LNCaP clone FGC (cell line): ENCODE measurements around the gene PRUNE2.

Source experiments
- DNase-seq: peaks from one replicate; pipeline ENCODE4 v3.0.0-alpha.2; 2011; ENCODE audit warnings: low read depth
- H3K4me3 ChIP-seq: 2 replicates; pipeline ENCODE4 v1.5.1; 2011; ENCODE audit warnings: mild to moderate bottlenecking, low read depth, low read length, control low read depth
- TF ChIP-seq, protein P1 (sequence below): IDR thresholded peaks from 2 replicates; pipeline ENCODE4 v1.5.1; 2012; ENCODE audit warnings: mild to moderate bottlenecking; ENCODE audit not compliant: control insufficient read depth, insufficient read depth; ENCODE audit errors: extremely low read depth

The PRUNE2 gene

DNA sequence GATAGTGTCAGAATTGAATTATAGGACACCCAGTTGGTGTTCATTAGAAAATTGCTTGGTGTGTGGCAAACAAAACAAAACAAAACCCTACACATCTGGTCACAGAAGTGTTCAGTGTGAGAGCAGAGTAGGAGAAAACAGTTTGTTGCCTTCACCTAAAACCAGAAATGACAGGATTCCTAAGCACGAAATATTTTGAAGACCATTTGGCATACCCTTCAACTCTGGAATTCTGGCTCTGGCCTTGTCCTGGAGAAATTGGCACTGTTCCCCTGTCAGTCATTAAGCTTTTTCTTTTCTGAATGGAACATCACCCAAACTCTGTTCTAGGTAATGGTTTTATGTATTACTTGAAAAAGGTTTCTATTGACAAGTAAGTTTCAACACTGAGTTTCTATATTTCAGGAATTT lies 251.9 kb downstream of the PRUNE2 start:
- H3K4me3 ChIP-seq = no peak overlapping the region
- no peak for DNase-seq
- TF ChIP-seq, protein P1, sequence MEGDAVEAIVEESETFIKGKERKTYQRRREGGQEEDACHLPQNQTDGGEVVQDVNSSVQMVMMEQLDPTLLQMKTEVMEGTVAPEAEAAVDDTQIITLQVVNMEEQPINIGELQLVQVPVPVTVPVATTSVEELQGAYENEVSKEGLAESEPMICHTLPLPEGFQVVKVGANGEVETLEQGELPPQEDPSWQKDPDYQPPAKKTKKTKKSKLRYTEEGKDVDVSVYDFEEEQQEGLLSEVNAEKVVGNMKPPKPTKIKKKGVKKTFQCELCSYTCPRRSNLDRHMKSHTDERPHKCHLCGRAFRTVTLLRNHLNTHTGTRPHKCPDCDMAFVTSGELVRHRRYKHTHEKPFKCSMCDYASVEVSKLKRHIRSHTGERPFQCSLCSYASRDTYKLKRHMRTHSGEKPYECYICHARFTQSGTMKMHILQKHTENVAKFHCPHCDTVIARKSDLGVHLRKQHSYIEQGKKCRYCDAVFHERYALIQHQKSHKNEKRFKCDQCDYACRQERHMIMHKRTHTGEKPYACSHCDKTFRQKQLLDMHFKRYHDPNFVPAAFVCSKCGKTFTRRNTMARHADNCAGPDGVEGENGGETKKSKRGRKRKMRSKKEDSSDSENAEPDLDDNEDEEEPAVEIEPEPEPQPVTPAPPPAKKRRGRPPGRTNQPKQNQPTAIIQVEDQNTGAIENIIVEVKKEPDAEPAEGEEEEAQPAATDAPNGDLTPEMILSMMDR = no peak

- no peak for DNase-seq
- no peak overlapping the region for H3K4me3 ChIP-seq
- TF ChIP-seq, protein P1 = no peak
These were observed 253.0 kb downstream of the PRUNE2 start for GRCh38 chr9:76652894-76653293.

DNA sequence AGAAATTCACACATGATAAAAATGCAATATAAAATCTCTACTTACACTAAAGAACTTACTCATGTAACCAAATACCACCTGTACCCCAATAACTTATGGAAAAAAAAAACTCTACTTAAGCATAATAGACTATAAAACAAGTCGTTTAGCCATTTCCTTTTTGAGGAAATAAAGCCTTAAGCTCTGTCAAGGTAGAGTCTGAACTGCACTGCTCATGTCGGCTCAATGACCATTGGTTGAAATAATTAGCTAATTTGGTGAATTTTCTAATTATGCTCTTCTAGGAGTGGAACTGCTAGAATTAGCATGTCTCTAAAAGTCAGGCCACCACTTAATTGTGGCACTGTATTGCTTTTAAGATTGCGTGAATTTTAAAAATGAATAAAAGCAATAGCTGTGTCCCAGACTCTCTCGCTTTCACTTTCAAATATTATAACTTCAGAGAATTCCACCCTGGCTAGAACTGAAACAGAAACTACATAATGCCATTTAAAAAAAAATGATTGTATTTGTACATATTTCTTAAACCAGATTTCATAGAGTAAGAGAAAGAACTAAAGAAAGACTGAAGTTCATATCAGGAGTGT lies 254.7 kb downstream of the PRUNE2 start:
- H3K4me3 ChIP-seq = no peak overlapping the region
- TF ChIP-seq, protein P1 = no peak
- no peak for DNase-seq

- DNase-seq = no peak
- no peak overlapping the region for H3K4me3 ChIP-seq
- TF ChIP-seq, protein P1 = no peak
These were observed 255.2 kb downstream of the PRUNE2 start for GRCh38 chr9:76650692-76651091.

GRCh38 chr9:76649894-76650293 lies 256.0 kb downstream of the PRUNE2 start:
- H3K4me3 ChIP-seq = no peak overlapping the region
- DNase-seq = no peak
- TF ChIP-seq, protein P1 = no peak

- TF ChIP-seq, protein P1 = no peak
- no peak overlapping the region for H3K4me3 ChIP-seq
- peak; percentile 77 for DNase-seq
These were observed 259.7 kb downstream of the PRUNE2 start for GRCh38 chr9:76646249-76646648.

- TF ChIP-seq, protein P1 = no peak
- no peak overlapping the region for H3K4me3 ChIP-seq
- no peak for DNase-seq
These were observed 261.2 kb downstream of the PRUNE2 start for GRCh38 chr9:76644647-76645250.
